ENCODE data around the gene LANCL1.

LANCL1 gene

GRCh38 chr2:210389856-210390255 is 86.7 kb downstream of the LANCL1 start:
- DNase-seq (ENCODE audit: low read depth) = no peak

DNA sequence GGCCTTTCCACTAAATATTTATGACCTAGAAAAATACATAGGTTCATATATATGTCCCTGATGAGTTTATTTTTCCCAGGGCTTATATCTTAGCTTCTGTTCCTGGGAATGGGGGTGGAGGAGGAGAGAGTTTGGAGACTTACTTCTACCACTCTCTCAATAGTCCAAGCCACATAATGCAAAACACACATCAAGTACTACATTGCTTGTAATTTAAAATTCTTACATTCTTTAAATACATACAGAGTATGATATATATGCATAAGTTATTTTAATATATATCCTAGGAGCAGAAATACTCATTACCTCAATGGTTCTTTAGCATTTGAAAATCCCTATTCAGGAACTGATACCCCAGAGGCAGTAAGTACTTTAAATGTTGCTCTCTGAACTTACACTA is 88.4 kb downstream of the LANCL1 start:
- no peak for DNase-seq (ENCODE audit: low read depth)

GRCh38 chr2:210387074-210387473 is 89.5 kb downstream of the LANCL1 start:
- no peak for DNase-seq (ENCODE audit: low read depth)
